Natural killer cell treated with Interleukin-12 subunit alpha and Interleukin-12 subunit beta and Interleukin-15 and Interleukin-18, amount 100 ng/mL, for 72 hours (primary cell): Measurements from ENCODE around the gene RAET1G. TPM values are rescaled to one million over a fixed set of nuclear protein-coding genes. Genes with fewer than 3 reads are reported as not detected.
"Not testable (repeated sequence)": the region's sequence is repeated elsewhere in the genome, so short reads cannot be mapped to it uniquely, and the experiment has no call there.

Source experiments
- ATAC-seq, 2 donors: fragments of 150-1000 bp; cut with Tn5 transposase in 1 of 2; sonication (Bioruptor Pico), chemical (Tn5 transposase) in 1 of 2; 2 replicates each; pipeline ENCODE4 v1.10.0; 2021
- DNase-seq: peaks from one replicate; pipeline ENCODE4 v3.0.0; 2022; ENCODE audit warnings: low spot score
- H3K27ac Mint-ChIP-seq, 2 donors: 1 replicate in 1 of 2; 2 replicates in 1 of 2; pipeline ENCODE4 v1.8.0; 2022; ENCODE audit warnings: mixed read lengths in 2 of 2, mild to moderate bottlenecking in 1 of 2, moderate library complexity in 1 of 2
- H3K27me3 Mint-ChIP-seq, 2 donors: 1 replicate in 1 of 2; 2 replicates in 1 of 2; pipeline ENCODE4 v1.8.0; 2022; ENCODE audit warnings: mixed read lengths in 2 of 2
- H3K36me3 Mint-ChIP-seq: one replicate; pipeline ENCODE4 v1.8.0; 2022; ENCODE audit warnings: mixed read lengths
- H3K4me1 Mint-ChIP-seq, 2 donors: 1 replicate in 1 of 2; 2 replicates in 1 of 2; pipeline ENCODE4 v1.8.0; 2022; ENCODE audit warnings: low read depth in 2 of 2, mixed read lengths in 2 of 2, mild to moderate bottlenecking in 1 of 2
- H3K4me3 Mint-ChIP-seq: one replicate; pipeline ENCODE4 v1.8.0; 2022; ENCODE audit warnings: mixed read lengths
- H3K9me3 Mint-ChIP-seq: 2 replicates; pipeline ENCODE4 v1.8.0; 2022; ENCODE audit warnings: mixed read lengths
- total RNA-seq, 2 donors: library from RNA; stranded (reverse); gene quantifications; one replicate each; pipeline ENCODE4 v1.2.3, GENCODE V29; 2022

Gene RAET1G
- total RNA-seq, 2 donors from 2014 or later: 0.43 TPM; not detected in 1

DNA sequence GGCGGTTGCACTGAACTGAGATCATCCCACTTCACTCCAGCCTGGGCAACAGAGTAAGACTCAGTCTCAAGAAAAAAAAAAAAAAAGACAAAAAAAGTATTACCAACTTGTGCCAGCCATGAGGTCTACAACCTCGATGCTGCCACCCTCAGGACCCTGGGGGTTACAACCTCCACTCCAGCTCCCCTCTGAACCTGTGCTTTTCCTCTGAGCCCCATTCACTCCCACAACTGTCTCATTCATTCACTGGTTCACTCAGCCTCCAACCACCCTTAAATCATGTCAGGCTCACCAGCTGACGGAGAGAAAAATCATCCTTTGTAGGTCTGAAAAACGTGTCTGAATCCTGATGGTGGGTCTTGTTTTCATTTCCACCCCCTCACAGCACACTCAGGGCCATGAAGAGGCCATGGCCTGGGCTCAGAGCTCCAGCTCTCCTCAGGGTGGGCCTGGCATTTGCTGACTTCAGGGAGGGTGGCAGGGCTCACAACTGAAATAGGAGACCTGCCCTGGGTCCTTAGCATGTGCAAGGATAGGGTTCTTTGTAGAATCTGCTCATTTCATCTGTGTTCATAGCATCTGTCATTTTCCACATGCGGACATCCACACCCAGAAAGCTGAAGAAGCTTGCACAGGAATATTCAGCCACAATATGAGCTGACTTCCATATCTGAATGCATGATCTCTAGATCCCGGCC is 39.0 kb upstream of the RAET1G start:
- peaks cover 55 to 72% of the 10 kb centered on the region in 2 donors for H3K27me3 Mint-ChIP-seq
- no peak overlapping the region for H3K4me3 Mint-ChIP-seq
- no peak overlapping the region for H3K27ac Mint-ChIP-seq
- peaks cover 29% of the 10 kb centered on the region in 2 donors for H3K4me1 Mint-ChIP-seq
- no peaks in the 10 kb centered on the region for H3K36me3 Mint-ChIP-seq
- ATAC-seq (no peak), DNase-seq (no peak)
- H3K9me3 Mint-ChIP-seq: no peaks in the 10 kb centered on the region

DNA sequence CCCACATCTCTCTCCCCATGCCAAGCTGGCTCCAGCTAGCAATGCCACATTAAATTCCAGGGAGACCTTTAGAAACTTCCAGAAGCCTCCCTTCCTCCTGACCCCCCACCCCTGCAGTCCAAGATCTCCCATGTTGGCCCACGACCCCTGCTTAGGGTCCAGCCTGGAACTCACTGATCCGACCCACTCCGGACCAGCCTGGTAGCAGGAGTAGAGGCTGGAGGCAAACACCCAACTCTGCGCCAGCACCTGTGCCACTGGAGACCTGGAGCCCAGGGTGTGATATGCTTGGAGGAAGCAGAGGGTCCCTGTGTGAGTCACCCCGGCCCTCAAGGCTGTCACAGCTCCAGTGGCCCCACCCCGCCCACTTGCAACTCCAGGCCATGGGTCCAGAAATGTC is 37.6 kb upstream of the RAET1G start:
- H3K36me3 Mint-ChIP-seq: no peaks in the 10 kb centered on the region
- peaks cover 22 to 23% of the 10 kb centered on the region in 2 donors for H3K4me1 Mint-ChIP-seq
- no peak overlapping the region for H3K4me3 Mint-ChIP-seq
- peaks cover 56 to 74% of the 10 kb centered on the region in 2 donors for H3K27me3 Mint-ChIP-seq
- H3K9me3 Mint-ChIP-seq: no peaks in the 10 kb centered on the region
- no peak overlapping the region for H3K27ac Mint-ChIP-seq
- DNase-seq (no peak), ATAC-seq (no peak)

DNA sequence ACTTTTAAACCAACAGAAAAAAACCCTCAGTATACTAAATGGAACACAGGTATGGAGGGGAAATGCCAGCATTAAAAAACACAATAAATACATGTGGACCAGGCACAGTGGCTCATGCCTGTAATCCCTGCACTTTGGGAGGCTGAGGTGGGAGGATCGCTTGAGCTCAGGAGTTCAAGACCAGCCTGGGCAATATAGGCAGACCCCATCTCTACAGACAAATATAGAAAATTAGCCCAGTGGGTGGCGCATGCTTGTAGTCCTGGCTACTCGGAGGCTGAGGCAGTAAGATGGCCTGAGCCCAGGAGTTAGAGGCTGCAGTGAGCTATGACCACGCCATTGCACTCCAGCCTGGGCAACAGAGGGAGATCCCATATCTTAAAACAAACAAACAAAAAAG is 36.9 kb upstream of the RAET1G start:
- not testable (repeated sequence) for H3K27ac Mint-ChIP-seq, H3K4me3 Mint-ChIP-seq, DNase-seq, ATAC-seq, H3K9me3 Mint-ChIP-seq, H3K36me3 Mint-ChIP-seq
- H3K27me3 Mint-ChIP-seq: peaks cover 58 to 74% of the 10 kb centered on the region in 2 donors
- peaks cover 21 to 23% of the 10 kb centered on the region in 2 donors for H3K4me1 Mint-ChIP-seq

DNA sequence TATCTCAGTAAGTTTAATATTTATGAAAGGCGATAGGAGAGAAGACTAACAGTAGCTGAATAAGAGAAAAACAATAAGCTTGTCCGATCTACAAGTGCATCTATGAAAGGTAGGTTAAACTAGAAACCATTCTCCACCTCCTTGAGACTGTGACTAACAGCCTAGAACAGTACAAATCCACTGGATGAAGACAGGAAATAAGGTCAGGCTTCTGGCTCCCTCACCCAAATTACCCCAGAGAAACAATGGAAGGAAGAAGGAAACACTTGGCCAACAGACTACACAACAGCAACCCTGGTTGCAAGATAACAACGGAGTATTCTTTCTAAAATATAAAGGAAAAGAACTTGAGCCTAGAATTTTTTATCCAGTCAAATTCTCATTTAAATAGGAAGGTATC is 35.2 kb upstream of the RAET1G start:
- H3K4me1 Mint-ChIP-seq, H3K27ac Mint-ChIP-seq, H3K9me3 Mint-ChIP-seq, H3K4me3 Mint-ChIP-seq, ATAC-seq, DNase-seq, H3K36me3 Mint-ChIP-seq: not testable (repeated sequence)
- peaks cover 51 to 68% of the 10 kb centered on the region in 2 donors for H3K27me3 Mint-ChIP-seq

DNA sequence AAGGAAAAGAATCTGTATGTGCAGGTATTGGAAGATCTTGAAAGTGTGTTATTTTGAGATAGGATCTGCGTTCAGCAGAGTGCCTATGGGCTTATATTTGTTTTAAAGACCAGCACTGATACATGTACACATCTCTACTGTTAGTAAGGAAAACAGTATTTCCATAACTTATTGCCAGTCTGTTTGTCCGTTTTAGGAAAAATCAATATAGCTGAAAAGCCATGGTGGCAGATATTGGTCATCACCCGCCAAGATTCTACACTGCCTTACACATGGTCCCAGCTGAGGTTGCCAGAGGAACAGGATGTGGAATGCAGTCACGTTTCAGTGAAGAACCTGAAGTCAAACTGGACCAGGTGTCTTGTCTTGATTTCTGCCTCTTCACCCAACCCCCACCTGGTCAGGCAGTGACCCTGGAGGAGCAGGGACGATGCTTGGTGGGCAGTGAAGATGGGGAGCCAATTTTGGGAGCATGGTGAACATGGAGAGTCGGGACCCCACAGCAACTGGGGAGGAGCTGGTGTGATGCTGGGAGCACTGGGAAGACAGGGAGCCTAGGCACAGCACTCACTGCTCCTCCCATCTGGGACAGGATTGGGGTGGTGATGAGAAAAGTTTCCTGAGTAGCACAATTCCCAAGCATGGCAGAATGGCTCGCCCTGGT is 32.9 kb upstream of the RAET1G start:
- ATAC-seq, H3K4me1 Mint-ChIP-seq, H3K27ac Mint-ChIP-seq, DNase-seq, H3K4me3 Mint-ChIP-seq, H3K9me3 Mint-ChIP-seq, H3K36me3 Mint-ChIP-seq: not testable (repeated sequence)
- H3K27me3 Mint-ChIP-seq: peaks cover 50 to 72% of the 10 kb centered on the region in 2 donors

DNA sequence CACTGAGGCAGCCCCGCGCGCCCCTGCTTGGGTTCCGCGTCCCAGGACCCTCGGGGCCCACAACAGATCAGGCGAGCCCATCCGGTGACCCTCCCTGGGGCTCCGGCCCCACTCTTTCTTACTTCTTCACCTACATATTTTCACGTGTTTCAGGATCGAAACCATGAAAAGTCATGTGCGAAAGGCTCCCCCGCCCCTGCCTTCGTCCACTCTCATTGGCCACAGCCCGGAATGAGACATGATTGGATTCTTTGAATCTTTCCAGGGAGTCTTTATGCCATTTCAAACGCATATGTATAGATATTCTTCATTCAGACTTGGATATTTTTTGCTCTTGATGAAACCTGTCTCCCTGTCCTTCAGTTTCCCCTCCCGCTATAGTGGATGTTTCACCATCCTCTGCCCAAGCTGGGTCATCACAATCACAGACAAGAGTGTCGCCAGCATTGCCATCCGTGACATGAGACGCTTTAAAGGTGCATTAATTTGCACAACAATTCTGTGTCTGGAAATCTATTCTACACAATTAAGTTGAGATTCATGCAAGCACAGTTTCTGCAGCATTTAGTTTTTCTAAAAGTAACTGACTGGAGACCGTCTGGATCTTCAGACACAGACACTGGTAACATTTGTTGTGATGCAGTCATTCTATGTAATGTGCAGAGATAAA is 32.2 kb upstream of the RAET1G start:
- H3K36me3 Mint-ChIP-seq, H3K9me3 Mint-ChIP-seq, H3K4me1 Mint-ChIP-seq, DNase-seq, H3K27ac Mint-ChIP-seq, ATAC-seq: not testable (repeated sequence)
- peaks cover 51 to 74% of the 10 kb centered on the region in 2 donors for H3K27me3 Mint-ChIP-seq
- H3K4me3 Mint-ChIP-seq: peak overlapping the region; percentile 41

DNA sequence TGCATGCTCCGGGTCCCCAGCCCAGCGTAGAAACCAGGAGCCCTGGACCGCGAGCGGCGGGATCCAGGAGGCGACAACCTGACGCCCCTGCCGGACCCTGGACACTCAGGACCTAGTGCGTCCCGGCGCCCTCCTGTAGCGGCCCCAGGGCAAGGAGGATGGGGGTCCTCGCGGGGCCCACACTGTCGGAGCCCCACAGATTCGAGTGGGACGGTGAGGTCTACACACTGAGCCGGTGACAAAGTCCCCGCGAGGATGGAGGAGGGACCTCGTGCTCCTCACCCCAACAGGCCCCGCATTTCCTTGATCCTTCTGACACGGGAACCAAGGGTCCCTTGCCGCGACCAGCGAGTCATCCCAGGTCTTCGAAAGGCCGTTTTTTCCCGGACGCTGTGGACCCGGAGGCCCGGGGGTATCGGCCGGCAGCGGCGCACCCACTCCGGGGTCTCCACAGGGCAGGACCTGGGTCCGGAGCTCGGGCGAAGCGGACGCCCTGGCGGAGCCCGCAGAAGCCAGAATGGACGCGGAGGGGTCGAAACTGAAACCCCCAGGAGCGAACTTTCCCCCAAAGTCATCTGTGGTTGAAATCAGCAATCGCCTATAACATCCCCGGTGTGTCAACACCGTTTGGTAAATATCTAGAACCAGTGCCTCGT is 31.5 kb upstream of the RAET1G start:
- not testable (repeated sequence) for H3K4me3 Mint-ChIP-seq, H3K9me3 Mint-ChIP-seq, H3K4me1 Mint-ChIP-seq, H3K27ac Mint-ChIP-seq, DNase-seq, H3K36me3 Mint-ChIP-seq
- H3K27me3 Mint-ChIP-seq: peaks cover 51 to 74% of the 10 kb centered on the region in 2 donors
- peak; percentile 56 to 76 for ATAC-seq

DNA sequence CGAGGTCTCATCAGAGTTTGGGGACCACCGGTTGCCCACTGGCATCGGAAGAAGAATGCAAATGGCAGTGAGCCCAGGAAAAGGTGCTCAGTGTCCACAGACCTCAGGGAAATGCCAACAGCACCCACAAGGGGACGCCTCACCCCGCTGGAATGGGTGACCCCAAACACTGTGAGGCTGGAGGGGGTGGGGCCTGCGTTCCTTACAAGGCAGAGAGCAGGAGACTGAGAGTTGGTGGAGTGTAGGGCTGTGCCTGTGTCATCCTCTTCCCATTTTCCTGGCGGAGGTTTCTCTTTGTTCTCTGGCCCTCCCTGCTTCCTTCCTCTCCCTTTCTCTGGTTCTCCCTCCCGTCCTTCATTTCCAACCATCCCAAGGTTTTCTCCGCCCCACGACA is 31.0 kb upstream of the RAET1G start:
- H3K27ac Mint-ChIP-seq, H3K9me3 Mint-ChIP-seq, DNase-seq, H3K4me1 Mint-ChIP-seq, H3K4me3 Mint-ChIP-seq, H3K36me3 Mint-ChIP-seq: not testable (repeated sequence)
- peaks cover 46 to 73% of the 10 kb centered on the region in 2 donors for H3K27me3 Mint-ChIP-seq
- ATAC-seq: peak; percentile 63 to 73

DNA sequence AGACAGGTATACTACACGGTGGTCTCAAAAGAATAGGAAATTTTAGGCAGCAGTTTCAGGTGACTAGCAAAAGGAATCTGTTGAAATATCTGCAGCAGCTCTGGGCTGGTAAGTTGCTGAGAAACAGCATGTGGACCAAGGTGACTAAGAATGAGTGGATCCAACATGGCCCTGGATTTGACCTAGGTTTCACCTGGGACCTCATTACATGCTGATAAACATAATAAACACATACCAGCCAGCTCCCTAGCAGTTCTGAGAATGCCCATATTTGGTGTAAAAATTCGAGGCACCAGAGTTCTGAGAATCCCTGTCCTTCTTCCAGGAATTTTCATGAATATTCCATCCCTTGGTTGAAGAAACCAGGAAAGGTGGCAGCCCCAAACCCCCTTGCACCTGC is 30.5 kb upstream of the RAET1G start:
- H3K9me3 Mint-ChIP-seq, ATAC-seq, H3K27ac Mint-ChIP-seq, H3K36me3 Mint-ChIP-seq, H3K4me3 Mint-ChIP-seq, H3K4me1 Mint-ChIP-seq, DNase-seq: not testable (repeated sequence)
- H3K27me3 Mint-ChIP-seq: peaks cover 43 to 69% of the 10 kb centered on the region in 2 donors

DNA sequence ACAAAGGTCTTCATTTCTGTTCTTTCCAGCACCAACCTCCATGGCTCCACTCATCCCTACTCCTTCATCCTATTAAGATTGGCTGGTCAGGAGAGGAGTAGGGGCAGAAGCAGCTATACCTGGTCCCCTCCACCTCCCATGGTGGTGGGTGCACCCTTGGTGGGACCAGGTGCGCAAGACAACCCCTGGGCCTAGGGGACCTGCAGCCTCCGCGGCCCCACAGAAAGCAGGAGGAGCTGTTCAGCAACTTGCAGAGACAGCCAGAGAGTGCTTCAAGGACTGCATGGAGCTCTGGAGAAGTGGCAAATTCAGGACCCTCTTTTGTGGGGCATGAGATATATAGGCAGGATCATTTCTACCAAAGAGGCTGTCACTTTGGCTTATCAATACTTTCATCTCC is 28.7 kb upstream of the RAET1G start:
- Mint-ChIP-seq H3K9me3 (no peaks in the 10 kb centered on the region), H3K4me1 (peaks cover 6 to 8% of the 10 kb centered on the region in 2 donors), H3K4me3 (no peak overlapping the region), H3K27ac (no peak overlapping the region), H3K36me3 (no peaks in the 10 kb centered on the region), H3K27me3 (peaks cover 42 to 62% of the 10 kb centered on the region in 2 donors)
- ATAC-seq: no peak
- DNase-seq: no peak

DNA sequence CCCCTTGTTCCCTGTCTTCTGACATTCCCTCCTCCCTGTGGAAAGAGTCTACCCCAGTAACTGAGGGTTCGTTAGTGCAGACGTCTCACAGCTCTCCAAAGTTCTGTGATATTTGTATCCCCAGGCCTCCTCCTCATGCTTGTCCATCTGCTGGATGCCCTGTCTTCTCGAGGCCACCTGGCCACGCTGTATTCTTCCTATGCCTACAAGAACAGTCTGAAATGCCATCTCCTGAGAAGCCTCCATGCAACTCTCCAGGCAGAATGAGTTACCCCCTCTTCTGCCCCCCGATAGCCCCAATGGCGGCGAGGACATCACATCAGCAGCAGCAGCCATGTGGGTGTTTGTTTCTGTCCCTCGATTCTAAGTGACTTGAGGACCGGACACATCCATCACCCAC is 28.2 kb upstream of the RAET1G start:
- H3K27ac Mint-ChIP-seq: no peak overlapping the region

DNA sequence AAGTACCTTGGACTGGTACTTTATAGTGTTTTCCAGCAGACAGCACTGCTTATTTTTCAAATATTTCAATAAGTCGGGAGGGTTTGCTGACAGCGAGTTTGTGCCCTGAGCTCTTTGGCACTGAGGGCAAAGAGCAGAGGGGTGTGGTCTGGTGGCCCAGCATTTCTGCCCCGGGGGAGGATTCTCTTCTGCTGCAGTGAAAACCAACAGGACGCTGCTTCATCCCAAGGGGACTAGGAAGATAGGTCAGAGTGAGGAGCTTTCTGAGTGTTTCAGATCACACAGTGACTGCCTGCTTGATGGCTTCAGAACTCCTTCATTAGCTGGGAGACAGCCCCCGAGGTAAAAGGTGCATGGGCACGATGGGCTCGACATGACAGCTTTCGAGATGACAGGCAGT is 27.5 kb upstream of the RAET1G start:
- no peak for DNase-seq
- Mint-ChIP-seq H3K4me3 (no peak overlapping the region), H3K9me3 (no peaks in the 10 kb centered on the region), H3K27ac (no peak overlapping the region), H3K27me3 (peaks cover 33 to 51% of the 10 kb centered on the region in 2 donors), H3K36me3 (no peaks in the 10 kb centered on the region), H3K4me1 (peaks cover 6% of the 10 kb centered on the region in 2 donors)
- ATAC-seq: no peak

More for the DNA sequence above, 28.2 kb upstream of the RAET1G start:
- no peaks in the 10 kb centered on the region for H3K36me3 Mint-ChIP-seq
- H3K27me3 Mint-ChIP-seq: peaks cover 39 to 58% of the 10 kb centered on the region in 2 donors
- H3K4me1 Mint-ChIP-seq: peaks cover 6 to 8% of the 10 kb centered on the region in 2 donors
- ATAC-seq: no peak
- no peaks in the 10 kb centered on the region for H3K9me3 Mint-ChIP-seq
- H3K4me3 Mint-ChIP-seq: no peak overlapping the region
- DNase-seq: no peak

DNA sequence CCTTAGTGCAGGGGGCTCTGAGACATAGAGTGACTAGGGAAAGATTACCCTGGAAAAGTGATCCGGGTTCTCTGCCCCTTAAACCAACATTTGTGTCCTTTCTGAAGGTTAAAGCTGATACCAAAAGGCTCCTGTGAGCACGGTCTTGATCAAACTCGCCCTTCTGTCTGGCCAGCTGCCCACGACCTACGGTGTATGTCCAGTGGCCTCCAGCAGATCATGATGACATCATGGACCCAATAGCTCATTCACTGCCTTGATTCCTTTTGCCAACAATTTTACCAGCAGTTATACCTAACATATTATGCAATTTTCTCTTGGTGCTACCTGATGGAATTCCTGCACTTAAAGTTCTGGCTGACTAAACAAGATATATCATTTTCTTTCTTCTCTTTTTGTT is 25.7 kb upstream of the RAET1G start:
- DNase-seq: no peak
- H3K27me3 Mint-ChIP-seq: peaks cover 27 to 43% of the 10 kb centered on the region in 2 donors
- no peaks in the 10 kb centered on the region for H3K4me1 Mint-ChIP-seq
- H3K4me3 Mint-ChIP-seq: no peak overlapping the region
- H3K9me3 Mint-ChIP-seq: no peaks in the 10 kb centered on the region
- H3K36me3 Mint-ChIP-seq: no peaks in the 10 kb centered on the region
- ATAC-seq: no peak
- H3K27ac Mint-ChIP-seq: no peak overlapping the region

DNA sequence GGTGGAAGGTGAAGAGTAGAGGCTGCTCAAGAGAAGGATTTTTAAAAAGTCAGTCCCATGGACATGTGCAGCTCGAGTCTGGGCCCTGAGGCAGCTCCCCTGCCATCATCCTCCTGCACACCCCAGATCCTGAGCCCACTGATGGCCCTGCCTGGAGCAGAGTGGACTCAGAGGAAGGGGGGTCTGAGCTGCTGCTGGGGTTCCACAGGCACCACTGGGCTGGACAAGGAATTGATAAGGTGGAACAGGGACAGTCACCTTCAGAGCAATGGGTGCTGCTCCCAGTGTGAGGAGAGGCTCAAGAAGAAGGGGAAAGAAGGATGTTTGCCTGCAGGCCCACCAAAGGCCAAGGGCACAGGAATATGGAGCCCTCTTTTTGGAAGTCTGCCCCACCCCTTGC is 25.1 kb upstream of the RAET1G start:
- DNase-seq (no peak), ATAC-seq (no peak)
- no peaks in the 10 kb centered on the region for H3K36me3 Mint-ChIP-seq
- H3K4me3 Mint-ChIP-seq: no peak overlapping the region
- no peaks in the 10 kb centered on the region for H3K9me3 Mint-ChIP-seq
- no peak overlapping the region for H3K27ac Mint-ChIP-seq
- H3K27me3 Mint-ChIP-seq: peaks cover 27 to 39% of the 10 kb centered on the region in 2 donors
- H3K4me1 Mint-ChIP-seq: no peaks in the 10 kb centered on the region
